Prostate gland (tissue), 2 donors: Measurements from ENCODE around the gene MVP. TPM values are rescaled to one million over a fixed set of nuclear protein-coding genes. Genes with fewer than 3 reads are reported as not detected.

ENCODE experiments used
- DNase-seq: peaks from one replicate; pipeline ENCODE4 v3.0.0-alpha.2; 2019; ENCODE audit warnings: low spot score
- H3K27ac ChIP-seq, 2 donors: fragments of 200-600 bp; sonication (generic); 2 replicates each; pipeline ENCODE4 v1.5.1; 2017 to 2019
- H3K27me3 ChIP-seq: fragments of 200-600 bp; sonication (generic); replicated peaks from 2 replicates; pipeline ENCODE4 v1.5.1; 2019; ENCODE audit not compliant: insufficient read depth
- H3K36me3 ChIP-seq, 2 donors: fragments of 200-600 bp; sonication (generic); 1 replicate in 1 of 2; 2 replicates in 1 of 2; pipeline versions ENCODE4 v1.5.1 to v1.8.1; 2017 to 2019
- H3K4me1 ChIP-seq: fragments of 200-600 bp; sonication (generic); replicated peaks from 2 replicates; pipeline ENCODE4 v1.5.1; 2019
- H3K4me3 ChIP-seq, 2 donors: fragments of 200-600 bp; sonication (generic); 2 replicates each; pipeline ENCODE4 v1.5.1; 2017 to 2019
- H3K9me3 ChIP-seq: fragments of 200-600 bp; sonication (generic); 2 replicates; pipeline ENCODE4 v1.5.1; 2017
- CTCF ChIP-seq, 4 experiments: fragments of 200-600 bp in 2 of 4; fragments of 450-650 bp in 2 of 4; sonication (generic) in 2 of 4; IDR thresholded peaks; 1 replicate in 3 of 4; 2 replicates in 1 of 4; pipeline ENCODE4 v1.5.1; 2016 to 2019; ENCODE audit warnings: antibody characterized with exemption in 4 of 4, mild to moderate bottlenecking in 2 of 4, moderate library complexity in 2 of 4
- POLR2A ChIP-seq: fragments of 450-650 bp; IDR thresholded peaks from one replicate; pipeline ENCODE4 v1.6.1; 2016; ENCODE audit warnings: antibody characterized with exemption, mild to moderate bottlenecking
- POLR2AphosphoS5 ChIP-seq: sonication (generic); formaldehyde crosslinking; IDR thresholded peaks from one replicate; pipeline ENCODE4 v1.6.1; 2017; ENCODE audit warnings: antibody characterized with exemption
- WGBS: methylation state at CpG from one replicate; pipeline ENCODE4 v1.1.5; 2018; 5-methylcytosine and 5-hydroxymethylcytosine counted together
- intact Hi-C: fragments of 100-400 bp; cut with DNase I; formaldehyde crosslinking; loops from one replicate; pipeline ENCODE4 v1.14.2; 2022
- total RNA-seq, 2 donors: library from RNA; depleted of rRNA; stranded (reverse); fragments of >200 nt; gene quantifications; one replicate each; pipeline ENCODE4 v1.1.0, GENCODE V29; 2016

Gene MVP
- total RNA-seq, 2 donors from 2014 or later = 59.3 to 247 TPM

- H3K36me3 ChIP-seq = peaks cover 0 to 2% of the 10 kb centered on the region in 2 donors
- TF ChIP-seq POLR2AphosphoS5 (no peak), CTCF (IDR thresholded peaks at IDR 0.05) (no peak), POLR2A (no peak)
- peaks cover 23% of the 10 kb centered on the region for H3K4me1 ChIP-seq
- H3K27ac ChIP-seq = peak overlapping the region; percentile 91
- WGBS = 26% methylated on average over 25 of the region's 25 CpGs
- no peak for DNase-seq
- H3K27me3 ChIP-seq = no peaks in the 10 kb centered on the region
- intact Hi-C loops = loop anchor here (10.0 kb wide), 1 partner anchor 846 kb away; the partner anchor contains the start of genes FBRS and PRR14
- H3K4me3 ChIP-seq = peak overlapping the region; percentile 49 to 56
- H3K9me3 ChIP-seq = no peaks in the 10 kb centered on the region
Measured at GRCh38 chr16:29808219-29808900, 11.9 kb upstream of the MVP start.

- no peak for DNase-seq
- peak overlapping the region; percentile 49 to 56 for H3K4me3 ChIP-seq
- WGBS = 69% methylated on average over 25 of the region's 31 CpGs
- intact Hi-C loops = loop anchor here (10.0 kb wide), 1 partner anchor 846 kb away; the partner anchor contains the start of genes FBRS and PRR14
- TF ChIP-seq POLR2A (no peak), POLR2AphosphoS5 (no peak), CTCF (IDR thresholded peaks at IDR 0.05) (no peak)
- H3K9me3 ChIP-seq = no peaks in the 10 kb centered on the region
- H3K27me3 ChIP-seq = no peaks in the 10 kb centered on the region
- peaks cover 0 to 2% of the 10 kb centered on the region in 2 donors for H3K36me3 ChIP-seq
- peaks cover 23% of the 10 kb centered on the region for H3K4me1 ChIP-seq
- peak overlapping the region; percentile 91 for H3K27ac ChIP-seq
Measured at GRCh38 chr16:29809031-29809747, 11.1 kb upstream of the MVP start.

GRCh38 chr16:29809850-29810698, 10.2 kb upstream of the MVP start:
- Histone ChIP-seq H3K4me1 (peaks cover 24% of the 10 kb centered on the region), H3K4me3 (peak overlapping the region in 1 of 2 donors; percentile 56), H3K27me3 (no peaks in the 10 kb centered on the region), H3K9me3 (no peaks in the 10 kb centered on the region), H3K36me3 (peaks cover 0 to 2% of the 10 kb centered on the region in 2 donors), H3K27ac (peak overlapping the region; percentile 91)
- DNase-seq = no peak
- WGBS = 36% methylated on average over 23 of the region's 23 CpGs
- no peak for TF ChIP-seq POLR2A
- no peak for TF ChIP-seq CTCF (IDR thresholded peaks at IDR 0.05)
- TF ChIP-seq POLR2AphosphoS5 = no peak
- intact Hi-C loops = loop anchor here (5.0 to 10.0 kb wide), 2 partner anchors 187 to 845 kb away; partner anchors contain the start of genes FBRS, HIRIP3, INO80E and PRR14

- peaks cover 0 to 2% of the 10 kb centered on the region in 2 donors for H3K36me3 ChIP-seq
- no peak for TF ChIP-seq CTCF (IDR thresholded peaks at IDR 0.05)
- H3K27me3 ChIP-seq = no peaks in the 10 kb centered on the region
- WGBS = 22% methylated on average over 9 of the region's 9 CpGs
- H3K9me3 ChIP-seq = no peaks in the 10 kb centered on the region
- DNase-seq = no peak
- intact Hi-C loops = loop anchor here (5.0 kb wide), 1 partner anchor 187 kb away; the partner anchor contains the start of genes HIRIP3 and INO80E
- peak overlapping the region; percentile 91 for H3K27ac ChIP-seq
- H3K4me1 ChIP-seq = peaks cover 27% of the 10 kb centered on the region
- peak overlapping the region in 1 of 2 donors; percentile 44 for H3K4me3 ChIP-seq
Measured at GRCh38 chr16:29810699-29811169, 9.5 kb upstream of the MVP start.
